GM23338 (cell line): ENCODE results near the gene FRMD3. TPM values are rescaled to one million over a fixed set of nuclear protein-coding genes. Genes with fewer than 3 reads are reported as not detected.

Experiments
- ATAC-seq: fragments of 200-7000 bp; cut with Tn5 transposase; 3 replicates; pipeline ENCODE4 v1.9.1; 2020
- DNase-seq: peaks from one replicate; pipeline ENCODE4 v3.0.0-alpha.2; 2015; ENCODE audit warnings: low spot score
- H2AFZ ChIP-seq: fragments of 200-600 bp; sonication (generic); 2 replicates; pipeline ENCODE4 v1.8.0; 2016; ENCODE audit warnings: antibody characterized with exemption, mild to moderate bottlenecking, moderate library complexity
- H3F3A ChIP-seq: fragments of 200-600 bp; sonication (generic); replicated peaks from 2 replicates; pipeline ENCODE4 v1.8.0; 2017; ENCODE audit warnings: antibody characterized with exemption, mixed run types, low read depth
- H3K27ac ChIP-seq: fragments of 200-600 bp; sonication (generic); 2 replicates; pipeline ENCODE4 v1.6.1; 2016; ENCODE audit warnings: low read depth
- H3K27me3 ChIP-seq: fragments of 200-600 bp; sonication (generic); 2 replicates; pipeline ENCODE4 v1.8.0; 2016; ENCODE audit warnings: mild to moderate bottlenecking, mixed run types, moderate library complexity; ENCODE audit not compliant: insufficient read depth
- H3K36me3 ChIP-seq: fragments of 200-600 bp; sonication (generic); 2 replicates; pipeline ENCODE4 v1.8.0; 2016; ENCODE audit warnings: mild to moderate bottlenecking; ENCODE audit not compliant: insufficient read depth
- H3K4me1 ChIP-seq: fragments of 200-600 bp; sonication (generic); 2 replicates; pipeline ENCODE4 v1.8.0; 2016; ENCODE audit warnings: mild to moderate bottlenecking, moderate library complexity; ENCODE audit not compliant: insufficient read depth
- H3K4me2 ChIP-seq: fragments of 200-600 bp; sonication (generic); 2 replicates; pipeline ENCODE4 v1.7.1; 2017; ENCODE audit warnings: mixed run types
- H3K4me3 ChIP-seq: fragments of 200-600 bp; sonication (generic); 2 replicates; pipeline ENCODE4 v1.6.1; 2016; ENCODE audit warnings: mixed run types
- H3K79me2 ChIP-seq: fragments of 200-600 bp; sonication (generic); replicated peaks from 2 replicates; pipeline ENCODE4 v1.8.0; 2017; ENCODE audit warnings: mild to moderate bottlenecking; ENCODE audit not compliant: insufficient read depth
- H3K9me2 ChIP-seq: fragments of 200-600 bp; sonication (generic); 2 replicates; pipeline ENCODE4 v1.8.0; 2017; ENCODE audit not compliant: insufficient read depth
- H4K20me1 ChIP-seq: fragments of 200-600 bp; sonication (generic); replicated peaks from 2 replicates; pipeline ENCODE4 v1.8.0; 2017; ENCODE audit warnings: mild to moderate bottlenecking; ENCODE audit not compliant: insufficient read depth
- H3K27ac Mint-ChIP-seq: 2 replicates; pipeline ENCODE4 v1.8.0; 2020; ENCODE audit warnings: inconsistent platforms, mild to moderate bottlenecking, moderate library complexity, mixed read lengths
- H3K27me3 Mint-ChIP-seq: 3 replicates; pipeline ENCODE4 v1.8.0; 2022; ENCODE audit warnings: low read depth, mild to moderate bottlenecking, moderate library complexity, mixed read lengths, inconsistent platforms; ENCODE audit not compliant: insufficient read depth, poor library complexity
- H3K36me3 Mint-ChIP-seq: 3 replicates; pipeline ENCODE4 v1.8.0; 2021; ENCODE audit warnings: low read depth, mild to moderate bottlenecking, inconsistent platforms, moderate library complexity, mixed read lengths
- H3K4me1 Mint-ChIP-seq: 3 replicates; pipeline ENCODE4 v1.8.0; 2020; ENCODE audit warnings: mild to moderate bottlenecking, inconsistent platforms, mixed read lengths
- H3K4me3 Mint-ChIP-seq: 3 replicates; pipeline ENCODE4 v1.8.0; 2021; ENCODE audit warnings: moderate library complexity, mild to moderate bottlenecking, inconsistent platforms, mixed read lengths
- H3K9me3 Mint-ChIP-seq: 3 replicates; pipeline ENCODE4 v1.8.0; 2020; ENCODE audit warnings: moderate library complexity, mild to moderate bottlenecking, inconsistent platforms, mixed read lengths
- CREB1 ChIP-seq: fragments of 250-450 bp; sonication (Bioruptor Pico); IDR thresholded peaks from 2 replicates; pipeline ENCODE4 v1.5.0; 2020; ENCODE audit warnings: low read depth, mild to moderate bottlenecking, moderate library complexity
- CTCF ChIP-seq, 2 experiments: fragments of 200-600 bp in 1 of 2; sonication (generic) in 1 of 2; conservative IDR thresholded peaks; 2 replicates each; pipeline versions ENCODE4 v1.5.1 to v1.6.1; 2016 to 2017; ENCODE audit warnings: antibody characterized with exemption in 2 of 2, low read depth in 2 of 2, mild to moderate bottlenecking in 2 of 2, moderate library complexity in 1 of 2
- ETS1 ChIP-seq: IDR thresholded peaks from 2 replicates; pipeline ENCODE4 v1.6.1; 2016; ENCODE audit warnings: antibody characterized with exemption
- JUNB ChIP-seq: IDR thresholded peaks from one replicate; pipeline ENCODE4 v1.6.1; 2016; ENCODE audit warnings: antibody characterized with exemption; ENCODE audit not compliant: unreplicated experiment
- NANOG ChIP-seq: IDR thresholded peaks from 2 replicates; pipeline ENCODE4 v1.6.1; 2016; ENCODE audit warnings: antibody characterized with exemption, borderline replicate concordance
- STAT1 ChIP-seq: IDR thresholded peaks from one replicate; pipeline ENCODE4 v1.6.1; 2016; ENCODE audit warnings: antibody characterized with exemption; ENCODE audit not compliant: unreplicated experiment
- ZNF114 ChIP-seq: fragments of 250-450 bp; sonication (Bioruptor Pico); IDR thresholded peaks from 2 replicates; pipeline ENCODE4 v1.5.0; 2020; ENCODE audit warnings: mild to moderate bottlenecking, moderate library complexity
- ZNF462 ChIP-seq: fragments of 250-450 bp; sonication (Bioruptor Pico); IDR thresholded peaks from 2 replicates; pipeline ENCODE4 v1.5.0; 2020; ENCODE audit warnings: mild to moderate bottlenecking, moderate library complexity
- polyA plus RNA-seq: library from polyadenylated mRNA; unstranded; fragments of >200 nt; fragmentation: Nextera tagmentation; extraction: Ambion mirVana; gene quantifications from 2 replicates; pipeline ENCODE4 v1.2.1, GENCODE V29; 2016
- total RNA-seq: library from RNA; depleted of rRNA; stranded (reverse); fragments of >200 nt; shearing (Covaris generic); gene quantifications from 2 replicates; pipeline ENCODE4 v1.2.3, GENCODE V29; 2014

Gene FRMD3
- total and polyA plus RNA-seq, 2 experiments from 2014 or later: 0.47 to 1.2 TPM

- Histone ChIP-seq H3K4me3 (no peak overlapping the region), H2AFZ (no peak overlapping the region), H3K4me1 (no peaks in the 10 kb centered on the region), H3K4me2 (no peak overlapping the region), H3K79me2 (no peaks in the 10 kb centered on the region), H3K36me3 (no peaks in the 10 kb centered on the region), H3K27me3 (no peaks in the 10 kb centered on the region), H3K9me2 (no peaks in the 10 kb centered on the region; the same call in 1 of the 2 replicates), H4K20me1 (no peaks in the 10 kb centered on the region), H3K27ac (no peak overlapping the region), H3F3A (no peaks in the 10 kb centered on the region)
- Mint-ChIP-seq H3K27ac (peak overlapping the region; percentile 25; the same call in 1 of the 2 replicates), H3K4me3 (no peak overlapping the region), H3K9me3 (no peaks in the 10 kb centered on the region), H3K36me3 (no peaks in the 10 kb centered on the region), H3K4me1 (peaks cover 10% of the 10 kb centered on the region; the same call in 2 of the 3 replicates), H3K27me3 (no peaks in the 10 kb centered on the region)
- DNase-seq (no peak), ATAC-seq (no peak)
- no peak for TF ChIP-seq STAT1
- no peak for TF ChIP-seq CREB1 (CRISPR knock-in tag)
- TF ChIP-seq CTCF (conservative IDR thresholded peaks at IDR 0.05; ENCODE audit: low read depth in 2 of 2): no peak
- no peak for TF ChIP-seq NANOG
These were observed 113.4 kb downstream of the FRMD3 start for GRCh38 chr9:83424831-83425230.

- no peak overlapping the region for H3K27ac ChIP-seq
- TF ChIP-seq NANOG: no peak
- no peak for TF ChIP-seq ZNF114
- TF ChIP-seq ZNF462 (CRISPR knock-in tag): no peak
- TF ChIP-seq CREB1 (CRISPR knock-in tag): no peak
- no peak for TF ChIP-seq ETS1
- no peak for TF ChIP-seq JUNB
- no peak for TF ChIP-seq CTCF (conservative IDR thresholded peaks at IDR 0.05; ENCODE audit: low read depth in 2 of 2)
These were observed 114.1 kb downstream of the FRMD3 start for GRCh38 chr9:83423815-83424707.

More at GRCh38 chr9:83423815-83424707, 114.1 kb downstream of the FRMD3 start:
- DNase-seq (no peak), ATAC-seq (peak; percentile 40; the same call in 2 of the 3 replicates)
- H3K9me3 Mint-ChIP-seq: no peaks in the 10 kb centered on the region
- H3K27ac Mint-ChIP-seq: no peak overlapping the region
- Histone ChIP-seq H3K9me2 (no peaks in the 10 kb centered on the region), H3K4me2 (no peak overlapping the region), H2AFZ (no peak overlapping the region), H3K4me3 (no peak overlapping the region), H3K36me3 (no peaks in the 10 kb centered on the region), H4K20me1 (no peaks in the 10 kb centered on the region), H3K4me1 (no peaks in the 10 kb centered on the region), H3F3A (no peaks in the 10 kb centered on the region), H3K27me3 (no peaks in the 10 kb centered on the region), H3K79me2 (no peaks in the 10 kb centered on the region)
- H3K4me1 Mint-ChIP-seq: peaks cover 10% of the 10 kb centered on the region; the same call in 2 of the 3 replicates
- H3K27me3 Mint-ChIP-seq: no peaks in the 10 kb centered on the region
- H3K36me3 Mint-ChIP-seq: no peaks in the 10 kb centered on the region
- H3K4me3 Mint-ChIP-seq: no peak overlapping the region
